Loucy (cell line): ENCODE results near the gene IL18R1.
A peak's percentile ranks its signal among the peaks of the same experiment; 100 is the strongest.

Experiments
- H2AFZ ChIP-seq: fragments of 200-600 bp; sonication (generic); 2 replicates; pipeline ENCODE4 v1.6.0; 2016; ENCODE audit warnings: antibody characterized with exemption, mild to moderate bottlenecking, low read length, moderate library complexity
- H3F3A ChIP-seq: fragments of 200-600 bp; 2 replicates; pipeline ENCODE4 v1.6.0; 2016; ENCODE audit warnings: antibody characterized with exemption, low read depth, mild to moderate bottlenecking
- H3K27me3 ChIP-seq: fragments of 200-600 bp; sonication (generic); 2 replicates; pipeline ENCODE4 v1.6.1; 2014; ENCODE audit warnings: low read length, mild to moderate bottlenecking; ENCODE audit not compliant: insufficient read depth, poor library complexity, severe bottlenecking
- H3K36me3 ChIP-seq: fragments of 200-600 bp; sonication (generic); 2 replicates; pipeline ENCODE4 v1.6.1; 2016; ENCODE audit warnings: low read length; ENCODE audit not compliant: insufficient read depth
- H3K4me1 ChIP-seq: fragments of 200-600 bp; sonication (generic); 2 replicates; pipeline ENCODE4 v1.5.1; 2014; ENCODE audit warnings: low read length, mild to moderate bottlenecking; ENCODE audit not compliant: insufficient read depth, poor library complexity, severe bottlenecking
- H3K4me2 ChIP-seq: fragments of 200-600 bp; sonication (generic); 2 replicates; pipeline ENCODE4 v1.6.0; 2014; ENCODE audit warnings: antibody characterized with exemption, low read length, low read depth, mild to moderate bottlenecking; ENCODE audit not compliant: poor library complexity, severe bottlenecking
- H3K4me3 ChIP-seq: fragments of 200-600 bp; sonication (generic); 2 replicates; pipeline ENCODE4 v1.5.1; 2014; ENCODE audit warnings: low read length, mild to moderate bottlenecking, mixed read lengths; ENCODE audit not compliant: poor library complexity, severe bottlenecking
- H3K79me2 ChIP-seq: fragments of 200-600 bp; sonication (generic); 2 replicates; pipeline ENCODE4 v1.6.1; 2014; ENCODE audit warnings: low read length; ENCODE audit not compliant: insufficient read depth
- H3K9ac ChIP-seq: fragments of 200-600 bp; sonication (generic); 2 replicates; pipeline ENCODE4 v1.6.0; 2014; ENCODE audit warnings: mild to moderate bottlenecking, low read depth, low read length, moderate library complexity; ENCODE audit not compliant: poor library complexity, severe bottlenecking
- H3K9me2 ChIP-seq: fragments of 200-600 bp; sonication (generic); replicated peaks from 2 replicates; pipeline ENCODE4 v1.6.1; 2016; ENCODE audit warnings: low read depth, low read length, mixed read lengths
- H3K9me3 ChIP-seq: fragments of 200-600 bp; sonication (generic); 2 replicates; pipeline ENCODE4 v1.6.1; 2014; ENCODE audit warnings: mild to moderate bottlenecking, antibody characterized with exemption, low read length, low read depth; ENCODE audit not compliant: insufficient read depth
- H4K20me1 ChIP-seq: fragments of 200-600 bp; sonication (generic); 2 replicates; pipeline ENCODE4 v1.6.0; 2014; ENCODE audit warnings: antibody characterized with exemption, low read length, mild to moderate bottlenecking; ENCODE audit not compliant: insufficient read depth, poor library complexity, severe bottlenecking
- CTCF ChIP-seq: fragments of 200-600 bp; sonication (generic); conservative IDR thresholded peaks from 2 replicates; pipeline ENCODE4 v1.5.1; 2014; ENCODE audit warnings: mild to moderate bottlenecking, antibody characterized with exemption, low read length
- EZH2phosphoT487 ChIP-seq: fragments of 200-600 bp; IDR thresholded peaks from 2 replicates; pipeline ENCODE4 v1.6.1; 2018; ENCODE audit warnings: antibody characterized with exemption, mild to moderate bottlenecking, moderate library complexity, borderline replicate concordance

Gene IL18R1

GRCh38 chr2:102422910-102423309, 67.3 kb downstream of the IL18R1 start, which contains the start of gene IL18RAP:
TSS of gene IL18RAP (plus strand) at chr2:102423160. CDS start at chr2:102423278, 118 bp downstream.
- Histone ChIP-seq H3K9me2 (no peaks in the 10 kb centered on the region), H2AFZ (no peak within 1 kb of the TSS), H3F3A (peaks cover 10% of the 10 kb centered on the region), H3K36me3 (no peaks in the 10 kb centered on the region), H3K27me3 (no peaks in the 10 kb centered on the region), H3K9me3 (peaks cover 2% of the 10 kb centered on the region; the same call in 1 of the 2 replicates), H3K79me2 (peaks cover 87% of the 10 kb centered on the region), H3K4me1 (peaks cover 88% of the 10 kb centered on the region), H3K4me3 (peak within 1 kb of the TSS; percentile 80), H3K4me2 (peak within 1 kb of the TSS; percentile 98), H4K20me1 (peaks cover 3% of the 10 kb centered on the region), H3K9ac (peak within 1 kb of the TSS; percentile 96)
- TF ChIP-seq CTCF (no peak), EZH2phosphoT487 (no peak)

GRCh38 chr2:102423368-102423767, 67.8 kb downstream of the IL18R1 start:
- no peaks in the 10 kb centered on the region for H3K27me3 ChIP-seq
- peaks cover 3% of the 10 kb centered on the region for H4K20me1 ChIP-seq
- H3F3A ChIP-seq = peaks cover 7% of the 10 kb centered on the region
- peak overlapping the region; percentile 96 for H3K9ac ChIP-seq
- peaks cover 5% of the 10 kb centered on the region; the same call in 1 of the 2 replicates for H3K9me3 ChIP-seq
- H2AFZ ChIP-seq = no peak overlapping the region
- H3K36me3 ChIP-seq = no peaks in the 10 kb centered on the region
- H3K4me3 ChIP-seq = peak overlapping the region; percentile 80
- H3K4me1 ChIP-seq = peaks cover 87% of the 10 kb centered on the region
- no peak for TF ChIP-seq EZH2phosphoT487
- no peak for TF ChIP-seq CTCF
- peaks cover 91% of the 10 kb centered on the region for H3K79me2 ChIP-seq
- H3K4me2 ChIP-seq = peak overlapping the region; percentile 98
- no peaks in the 10 kb centered on the region for H3K9me2 ChIP-seq

- Histone ChIP-seq H3K27me3 (no peaks in the 10 kb centered on the region), H3K4me3 (peak overlapping the region; percentile 80), H3F3A (no peaks in the 10 kb centered on the region), H3K9me2 (no peaks in the 10 kb centered on the region), H4K20me1 (peaks cover 6% of the 10 kb centered on the region), H3K9ac (peak overlapping the region; percentile 96), H3K4me1 (peaks cover 87% of the 10 kb centered on the region), H2AFZ (no peak overlapping the region), H3K79me2 (peaks cover 96% of the 10 kb centered on the region), H3K36me3 (no peaks in the 10 kb centered on the region), H3K4me2 (peak overlapping the region; percentile 98), H3K9me3 (peaks cover 5% of the 10 kb centered on the region; the same call in 1 of the 2 replicates)
- TF ChIP-seq CTCF (no peak), EZH2phosphoT487 (no peak)
These were observed 69.2 kb downstream of the IL18R1 start for GRCh38 chr2:102424754-102425153.
